ENCODE measurements around the gene PACSIN3. TPM values are rescaled to one million over a fixed set of nuclear protein-coding genes. Genes with fewer than 3 reads are reported as not detected.

The PACSIN3 gene
- total RNA-seq, 1 donor from 2014 or later: 57.4 TPM

DNA sequence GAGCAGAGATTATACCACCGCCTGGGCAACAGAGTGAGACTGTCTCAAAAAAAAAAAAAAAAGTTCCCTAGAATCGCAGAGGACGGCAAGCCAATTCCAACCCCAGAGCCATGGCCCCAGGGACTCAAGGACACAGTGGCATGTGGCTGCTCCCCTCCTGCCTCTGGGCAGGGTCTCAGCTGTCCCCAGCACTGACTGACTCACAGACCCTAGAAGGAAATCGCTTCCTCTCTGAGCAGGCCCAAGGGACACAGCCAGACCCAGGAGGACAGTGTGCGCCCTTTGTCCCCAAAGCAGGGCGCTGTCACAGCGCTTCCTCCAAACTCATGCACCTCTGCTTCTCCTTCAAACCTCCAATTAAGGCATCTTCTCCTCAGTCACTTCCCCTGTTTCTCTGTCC lies 2.3 kb downstream of the PACSIN3 start:
- no peaks in the 10 kb centered on the region for H3K36me3 ChIP-seq (ENCODE audit: control insufficient read depth, insufficient read depth, low read length)
- TF ChIP-seq, protein P1, sequence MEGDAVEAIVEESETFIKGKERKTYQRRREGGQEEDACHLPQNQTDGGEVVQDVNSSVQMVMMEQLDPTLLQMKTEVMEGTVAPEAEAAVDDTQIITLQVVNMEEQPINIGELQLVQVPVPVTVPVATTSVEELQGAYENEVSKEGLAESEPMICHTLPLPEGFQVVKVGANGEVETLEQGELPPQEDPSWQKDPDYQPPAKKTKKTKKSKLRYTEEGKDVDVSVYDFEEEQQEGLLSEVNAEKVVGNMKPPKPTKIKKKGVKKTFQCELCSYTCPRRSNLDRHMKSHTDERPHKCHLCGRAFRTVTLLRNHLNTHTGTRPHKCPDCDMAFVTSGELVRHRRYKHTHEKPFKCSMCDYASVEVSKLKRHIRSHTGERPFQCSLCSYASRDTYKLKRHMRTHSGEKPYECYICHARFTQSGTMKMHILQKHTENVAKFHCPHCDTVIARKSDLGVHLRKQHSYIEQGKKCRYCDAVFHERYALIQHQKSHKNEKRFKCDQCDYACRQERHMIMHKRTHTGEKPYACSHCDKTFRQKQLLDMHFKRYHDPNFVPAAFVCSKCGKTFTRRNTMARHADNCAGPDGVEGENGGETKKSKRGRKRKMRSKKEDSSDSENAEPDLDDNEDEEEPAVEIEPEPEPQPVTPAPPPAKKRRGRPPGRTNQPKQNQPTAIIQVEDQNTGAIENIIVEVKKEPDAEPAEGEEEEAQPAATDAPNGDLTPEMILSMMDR (IDR thresholded peaks at IDR 0.05; ENCODE audit: insufficient read depth, low read length, poor library complexity, severe bottlenecking): no peak
- DNase-seq (ENCODE audit: low read depth): no peak

DNA sequence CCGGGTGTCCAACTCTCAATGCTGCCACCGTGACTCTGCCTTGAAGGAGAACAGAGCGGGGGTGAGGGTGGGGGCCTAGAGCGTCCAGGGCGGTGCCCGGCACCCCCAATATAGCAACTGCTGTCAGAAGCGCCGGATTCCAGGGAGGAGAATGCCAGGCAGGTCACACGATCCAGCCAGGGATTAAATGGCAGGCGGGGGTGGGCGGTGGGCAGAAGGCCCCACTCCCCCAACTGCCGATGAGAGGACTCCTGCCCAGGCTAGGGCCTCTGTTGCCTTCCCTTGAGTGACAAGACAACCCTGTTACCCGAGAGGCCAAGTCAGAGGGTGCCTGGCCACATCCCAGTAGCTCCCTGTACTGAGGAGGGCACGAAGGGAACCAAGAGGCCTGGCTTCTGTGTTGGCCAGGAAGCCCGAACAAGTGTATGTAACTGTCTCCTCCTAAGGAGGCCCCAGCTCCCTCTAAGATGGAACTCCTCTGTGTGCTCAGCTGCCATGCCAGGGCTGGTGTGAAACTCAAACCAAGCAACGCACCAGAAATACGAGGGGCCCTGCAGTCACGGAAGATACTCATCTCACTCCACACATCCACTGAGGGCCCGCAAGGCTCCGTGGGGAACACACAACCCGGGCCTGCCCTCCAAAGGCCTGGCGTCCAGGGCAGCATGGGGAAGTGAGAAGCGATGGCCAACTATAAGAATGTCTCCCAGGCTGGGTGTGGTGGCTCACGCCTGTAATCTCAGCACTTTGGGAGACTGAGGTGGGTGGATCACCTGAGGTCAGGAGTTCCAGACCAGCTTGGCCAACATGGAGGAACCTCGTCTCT lies 3.0 kb downstream of the PACSIN3 start:
- TF ChIP-seq, protein P1 (IDR thresholded peaks at IDR 0.05; ENCODE audit: insufficient read depth, low read length, poor library complexity, severe bottlenecking): no peak

More for the DNA sequence above, 2.3 kb downstream of the PACSIN3 start:
- Histone ChIP-seq H3K4me3 (ENCODE audit: low read depth, low read length) (no peak overlapping the region), H3K27me3 (ENCODE audit: control insufficient read depth, insufficient read depth, low read length) (no peaks in the 10 kb centered on the region)

DNA sequence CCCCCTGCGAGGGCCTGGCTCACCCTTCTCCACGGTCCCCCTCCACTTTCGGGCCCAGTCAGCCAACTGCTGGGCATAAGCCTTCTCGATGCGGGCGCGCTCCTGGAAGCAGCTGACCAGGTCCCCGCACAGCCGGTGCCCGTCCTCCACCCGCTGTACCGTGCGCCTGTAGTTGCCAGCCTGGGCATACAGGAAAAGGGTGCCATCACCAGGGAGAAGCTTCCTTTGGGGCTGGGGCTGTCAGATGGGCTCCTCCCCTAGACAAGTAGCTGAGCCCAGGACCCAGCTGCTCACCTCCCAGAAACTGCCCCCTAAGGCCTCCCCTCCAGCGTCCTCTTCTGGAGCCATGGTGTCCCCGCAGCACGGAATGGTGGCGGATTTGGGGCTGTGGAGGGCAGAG lies 3.9 kb downstream of the PACSIN3 start:
- Histone ChIP-seq H3K36me3 (ENCODE audit: control insufficient read depth, insufficient read depth, low read length) (peaks cover 2% of the 10 kb centered on the region), H3K27me3 (ENCODE audit: control insufficient read depth, insufficient read depth, low read length) (no peaks in the 10 kb centered on the region), H3K4me3 (ENCODE audit: low read depth, low read length) (no peak overlapping the region)
- DNase-seq (ENCODE audit: low read depth): no peak
- TF ChIP-seq, protein P1 (IDR thresholded peaks at IDR 0.05; ENCODE audit: insufficient read depth, low read length, poor library complexity, severe bottlenecking): no peak

More for the DNA sequence above, 3.0 kb downstream of the PACSIN3 start:
- Histone ChIP-seq H3K36me3 (ENCODE audit: control insufficient read depth, insufficient read depth, low read length) (no peaks in the 10 kb centered on the region), H3K27me3 (ENCODE audit: control insufficient read depth, insufficient read depth, low read length) (no peaks in the 10 kb centered on the region), H3K4me3 (ENCODE audit: low read depth, low read length) (no peak overlapping the region)
- no peak for DNase-seq (ENCODE audit: low read depth)

DNA sequence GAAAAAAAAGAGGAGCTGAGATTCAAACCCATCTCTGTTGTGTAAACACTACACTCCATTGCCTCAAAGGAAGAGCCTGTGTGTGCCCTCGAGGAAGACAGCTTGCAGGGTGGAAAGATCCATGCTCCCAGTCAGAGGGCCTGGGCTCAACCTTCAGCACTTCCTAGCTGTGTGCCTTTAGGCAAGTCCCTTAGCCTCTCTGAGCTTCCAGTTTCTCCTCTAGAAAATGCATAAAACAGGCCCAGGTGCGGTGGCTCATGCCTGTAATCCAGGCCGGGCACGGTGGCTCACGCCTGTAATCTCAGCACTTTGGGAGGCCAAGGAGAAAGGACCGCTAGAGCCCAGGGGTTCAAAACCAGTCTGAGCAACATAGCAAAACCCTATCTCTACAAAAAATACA lies 5.0 kb downstream of the PACSIN3 start:
- no peak overlapping the region for H3K4me3 ChIP-seq (ENCODE audit: low read depth, low read length)
- DNase-seq (ENCODE audit: low read depth): no peak
- H3K36me3 ChIP-seq (ENCODE audit: control insufficient read depth, insufficient read depth, low read length): peaks cover 2% of the 10 kb centered on the region
- TF ChIP-seq, protein P1 (IDR thresholded peaks at IDR 0.05; ENCODE audit: insufficient read depth, low read length, poor library complexity, severe bottlenecking): no peak
- no peaks in the 10 kb centered on the region for H3K27me3 ChIP-seq (ENCODE audit: control insufficient read depth, insufficient read depth, low read length)

DNA sequence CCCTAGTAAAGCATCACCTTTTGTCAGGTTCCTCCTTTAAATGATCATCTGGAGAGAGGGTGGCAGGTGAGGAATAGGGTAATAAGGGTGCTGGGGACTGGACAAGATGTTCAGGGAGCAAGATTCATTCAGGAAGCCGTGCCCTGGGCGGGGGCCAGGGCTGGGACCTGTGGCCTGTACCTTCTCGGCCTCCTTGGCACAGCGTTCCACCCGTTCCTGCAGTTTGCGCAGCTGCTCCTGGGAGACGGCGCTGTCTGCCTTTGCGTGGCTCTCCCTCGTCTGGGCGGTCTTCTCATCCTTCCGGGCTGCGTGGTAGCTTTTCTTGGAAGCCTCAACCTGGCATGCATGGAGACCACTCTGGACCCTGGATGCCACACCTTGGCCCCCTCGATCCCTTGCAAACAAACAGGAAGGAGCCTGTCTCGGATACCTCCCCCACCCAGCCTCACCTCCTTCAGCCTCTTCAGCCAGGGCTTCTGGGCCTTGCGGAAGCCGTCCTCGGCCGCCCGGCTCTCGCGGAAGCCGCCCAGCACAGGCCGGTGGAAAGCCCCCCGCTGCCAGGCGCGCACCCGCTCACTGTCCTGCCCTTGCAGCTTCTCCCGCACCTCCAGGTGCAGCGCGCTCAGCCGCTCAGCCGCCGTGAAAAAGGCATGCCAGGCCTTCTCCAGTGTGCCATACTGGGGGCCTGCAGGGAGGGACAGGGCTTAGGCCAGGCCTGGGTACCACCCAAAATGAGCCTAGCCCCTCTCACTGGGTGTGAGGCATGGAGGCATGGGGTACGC lies 6.0 kb downstream of the PACSIN3 start:
- DNase-seq (ENCODE audit: low read depth): no peak

More for the DNA sequence above, 6.0 kb downstream of the PACSIN3 start:
- TF ChIP-seq, protein P1 (IDR thresholded peaks at IDR 0.05; ENCODE audit: insufficient read depth, low read length, poor library complexity, severe bottlenecking): no peak
- Histone ChIP-seq H3K27me3 (ENCODE audit: control insufficient read depth, insufficient read depth, low read length) (no peaks in the 10 kb centered on the region), H3K4me3 (ENCODE audit: low read depth, low read length) (no peak overlapping the region), H3K36me3 (ENCODE audit: control insufficient read depth, insufficient read depth, low read length) (peaks cover 2% of the 10 kb centered on the region)

Measured in kidney epithelial cell (primary cell).